Right lobe of liver (tissue), 4 donors: ENCODE measurements around the gene GIPC2.

Experiments used
- CTCF ChIP-seq, 4 donors: fragments of 200-600 bp in 3 of 4; fragments of 450-650 bp in 1 of 4; IDR thresholded peaks; one replicate each; pipeline versions ENCODE4 v1.5.1 to v1.8.0; 2016 to 2022; ENCODE audit warnings: antibody characterized with exemption in 4 of 4, mild to moderate bottlenecking in 2 of 4
- POLR2A ChIP-seq: fragments of 450-650 bp; IDR thresholded peaks from one replicate; pipeline ENCODE4 v1.6.1; 2017; ENCODE audit warnings: antibody characterized with exemption, mild to moderate bottlenecking
- donor health status: DM: no; HTN: no; CAD: no.
- donor health status: DM: no; HTN: no; CAD: no.
- donor health status: DM: no; HTN: yes; CAD: no.

GRCh38 chr1:78114034-78114956 lies 68.5 kb downstream of the GIPC2 start:
- TF ChIP-seq CTCF (IDR thresholded peaks at IDR 0.05) (peak; percentile 83 to 93 (median 87)), POLR2A (no peak)
